HL-60 (cell line): ENCODE measurements around the gene SEL1L.
"Not testable (repeated sequence)": the region's sequence is repeated elsewhere in the genome, so short reads cannot be mapped to it uniquely, and the experiment has no call there.

Experiments used
- CTCF ChIP-seq: IDR thresholded peaks from one replicate; pipeline ENCODE4 v1.5.1; 2011; ENCODE audit warnings: low read length, control low read depth, inconsistent platforms; ENCODE audit not compliant: insufficient read depth
- POLR2AphosphoS5 ChIP-seq: IDR thresholded peaks from 2 replicates; pipeline ENCODE4 v1.6.1; 2012; ENCODE audit warnings: low read depth
- REST ChIP-seq: IDR thresholded peaks from 2 replicates; pipeline ENCODE4 v1.6.1; 2012; ENCODE audit warnings: low read depth; ENCODE audit not compliant: insufficient replicate concordance
- SPI1 ChIP-seq: IDR thresholded peaks from 2 replicates; pipeline ENCODE4 v1.6.1; 2012; ENCODE audit warnings: low read depth, mild to moderate bottlenecking, borderline replicate concordance

GRCh38 chr14:81512826-81513225, 20.8 kb downstream of the SEL1L start:
- TF ChIP-seq CTCF, POLR2AphosphoS5, REST, SPI1: not testable (repeated sequence)
